ENCODE data around the gene BCAP29.
A peak's percentile ranks its signal among the peaks of the same experiment; 100 is the strongest.

The BCAP29 gene

DNA sequence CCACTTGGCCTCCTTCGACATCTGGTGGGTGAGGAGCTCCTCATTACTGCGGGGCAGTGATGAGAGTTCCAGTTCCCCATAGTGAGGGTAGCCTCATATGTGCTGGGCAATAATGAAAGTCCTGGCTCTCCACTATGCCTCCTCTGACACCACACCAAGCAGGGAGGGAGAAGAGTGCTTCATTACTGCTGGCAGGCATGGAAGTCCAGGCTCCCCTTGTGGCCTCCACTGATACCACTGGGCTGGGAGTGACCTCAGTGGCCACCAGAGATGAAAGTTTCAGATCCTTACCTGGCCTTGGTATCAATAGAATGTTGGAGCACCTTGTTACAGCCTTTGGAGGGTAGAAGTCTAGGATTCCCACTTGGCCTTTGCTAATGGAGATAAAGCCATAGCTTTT, 9.7 kb upstream of the BCAP29 start (continued):
- TF ChIP-seq, protein P1, sequence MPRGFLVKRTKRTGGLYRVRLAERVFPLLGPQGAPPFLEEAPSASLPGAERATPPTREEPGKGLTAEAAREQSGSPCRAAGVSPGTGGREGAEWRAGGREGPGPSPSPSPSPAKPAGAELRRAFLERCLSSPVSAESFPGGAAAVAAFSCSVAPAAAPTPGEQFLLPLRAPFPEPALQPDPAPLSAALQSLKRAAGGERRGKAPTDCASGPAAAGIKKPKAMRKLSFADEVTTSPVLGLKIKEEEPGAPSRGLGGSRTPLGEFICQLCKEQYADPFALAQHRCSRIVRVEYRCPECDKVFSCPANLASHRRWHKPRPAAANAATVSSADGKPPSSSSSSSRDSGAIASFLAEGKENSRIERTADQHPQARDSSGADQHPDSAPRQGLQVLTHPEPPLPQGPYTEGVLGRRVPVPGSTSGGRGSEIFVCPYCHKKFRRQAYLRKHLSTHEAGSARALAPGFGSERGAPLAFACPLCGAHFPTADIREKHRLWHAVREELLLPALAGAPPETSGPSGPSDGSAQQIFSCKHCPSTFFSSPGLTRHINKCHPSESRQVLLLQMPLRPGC (tag by site-specific recombination; IDR thresholded peaks at IDR 0.05) = no peak
- TF ChIP-seq ZNF350 (tag by site-specific recombination; IDR thresholded peaks at IDR 0.05) = no peak

- ChIA-PET CTCF (no interaction called here), POLR2A (interaction anchor here (0.6 kb wide), 1 partner anchor 38 kb away, joined by 3 read pairs; no protein-coding TSS in a partner anchor)
- Histone ChIP-seq H3K4me1 (ENCODE audit: control insufficient read depth, insufficient read depth, low read length) (no peaks in the 10 kb centered on the region), H3K36me3 (ENCODE audit: control insufficient read depth in 2 of 2, insufficient read depth in 1 of 2, low read length in 2 of 2) (peaks cover 4 to 27% of the 10 kb centered on the region in 2 experiments; a peak in 2 of 3 replicates), H3K4me3 (ENCODE audit: low read depth, low read length) (no peak overlapping the region), H3K9me3 (ENCODE audit: control insufficient read depth, insufficient read depth, low read depth, low read length) (no peaks in the 10 kb centered on the region), H3K27ac (ENCODE audit: extremely low read depth, low read depth, low read length) (no peak overlapping the region)
- no peak for TF ChIP-seq HOXC10 (CRISPR knock-in tag; IDR thresholded peaks at IDR 0.05)
- peak; percentile 51; the same call in 1 of the 2 replicates for TF ChIP-seq FEZF1 (tag by site-specific recombination; IDR thresholded peaks at IDR 0.05)
- peak; percentile 73 for TF ChIP-seq ZBTB17 (tag by site-specific recombination; IDR thresholded peaks at IDR 0.05)
These were observed 6.5 kb upstream of the BCAP29 start for GRCh38 chr7:107573537-107573936.

- POLR2A ChIA-PET = interaction anchor here (0.7 to 2.0 kb wide), 2 partner anchors 16 to 187 kb away, joined by 7 to 15 read pairs; partner anchors contain the start of genes COG5 and DUS4L
- H3K4me3 ChIP-seq (ENCODE audit: low read depth, low read length) = peak overlapping the region; percentile 77
- peak overlapping the region; percentile 73; the same call in 1 of the 2 replicates for H3K27ac ChIP-seq (ENCODE audit: extremely low read depth, low read depth, low read length)
- no peaks in the 10 kb centered on the region for H3K9me3 ChIP-seq (ENCODE audit: control insufficient read depth, insufficient read depth, low read depth, low read length)
- no peaks in the 10 kb centered on the region for H3K4me1 ChIP-seq (ENCODE audit: control insufficient read depth, insufficient read depth, low read length)
- H3K36me3 ChIP-seq (ENCODE audit: control insufficient read depth in 2 of 2, insufficient read depth in 1 of 2, low read length in 2 of 2) = peaks cover 0 to 8% of the 10 kb centered on the region in 2 experiments; a peak in 2 of 3 replicates
- CTCF ChIA-PET = interaction anchor here (0.6 kb wide), 1 partner anchor 13 kb away, joined by 3 read pairs; no protein-coding TSS in a partner anchor
- TF ChIP-seq ZNF148 (tag by site-specific recombination; IDR thresholded peaks at IDR 0.05; ENCODE audit: borderline replicate concordance) = no peak
- no peak for TF ChIP-seq MYNN (tag by site-specific recombination; IDR thresholded peaks at IDR 0.05; ENCODE audit: borderline replicate concordance)
- no peak for TF ChIP-seq ZNF169 (tag by site-specific recombination; IDR thresholded peaks at IDR 0.05)
- no peak for TF ChIP-seq ZNF121 (tag by site-specific recombination; IDR thresholded peaks at IDR 0.05)
- TF ChIP-seq ZNF416 (tag by site-specific recombination; IDR thresholded peaks at IDR 0.05) = no peak
- no peak for TF ChIP-seq SCRT2 (tag by site-specific recombination; IDR thresholded peaks at IDR 0.05)
- TF ChIP-seq ZNF214 (tag by site-specific recombination; IDR thresholded peaks at IDR 0.05; ENCODE audit: borderline replicate concordance) = no peak
- no peak for TF ChIP-seq ZNF394 (tag by site-specific recombination; IDR thresholded peaks at IDR 0.05; ENCODE audit: borderline replicate concordance)
- no peak for TF ChIP-seq ZNF843 (tag by site-specific recombination; IDR thresholded peaks at IDR 0.05)
These were observed 527 bp upstream of the BCAP29 start for GRCh38 chr7:107579554-107579884.

GRCh38 chr7:107580716-107581383, 804 bp downstream of the BCAP29 start:
- no peaks in the 10 kb centered on the region for H3K4me1 ChIP-seq (ENCODE audit: control insufficient read depth, insufficient read depth, low read length)
- peak overlapping the region; percentile 73; the same call in 1 of the 2 replicates for H3K27ac ChIP-seq (ENCODE audit: extremely low read depth, low read depth, low read length)
- peak overlapping the region; percentile 77 for H3K4me3 ChIP-seq (ENCODE audit: low read depth, low read length)
- H3K9me3 ChIP-seq (ENCODE audit: control insufficient read depth, insufficient read depth, low read depth, low read length) = no peaks in the 10 kb centered on the region
- POLR2A ChIA-PET = interaction anchor here (0.5 to 2.0 kb wide), 2 partner anchors 17 to 1296 kb away, joined by 3 to 15 read pairs; partner anchors contain the start of genes COG5, DUS4L and NAMPT
- peaks cover 0 to 14% of the 10 kb centered on the region in 2 experiments; a peak in 1 of 3 replicates for H3K36me3 ChIP-seq (ENCODE audit: control insufficient read depth in 2 of 2, insufficient read depth in 1 of 2, low read length in 2 of 2)
- CTCF ChIA-PET = interaction anchor here (0.6 kb wide), 1 partner anchor 11 kb away, joined by 3 read pairs; no protein-coding TSS in a partner anchor
- TF ChIP-seq ZNF341 (tag by site-specific recombination; IDR thresholded peaks at IDR 0.05; ENCODE audit: low read depth) = peak; percentile 5
- 0 out of 2 replicates have a peak, but pooled peaks have one; percentile 27 for TF ChIP-seq ZFP37 (tag by site-specific recombination; IDR thresholded peaks at IDR 0.05)
- 0 out of 2 replicates have a peak, but pooled peaks have one; percentile 27 for TF ChIP-seq ZXDB (tag by site-specific recombination; IDR thresholded peaks at IDR 0.05)
- TF ChIP-seq KLF7 (tag by site-specific recombination; IDR thresholded peaks at IDR 0.05; ENCODE audit: borderline replicate concordance) = no peak
- TF ChIP-seq ZNF501 (tag by site-specific recombination; IDR thresholded peaks at IDR 0.05) = 0 out of 2 replicates have a peak, but pooled peaks have one; percentile 46
- no peak for TF ChIP-seq ZNF280D (tag by site-specific recombination; IDR thresholded peaks at IDR 0.05)
- TF ChIP-seq, protein P2, sequence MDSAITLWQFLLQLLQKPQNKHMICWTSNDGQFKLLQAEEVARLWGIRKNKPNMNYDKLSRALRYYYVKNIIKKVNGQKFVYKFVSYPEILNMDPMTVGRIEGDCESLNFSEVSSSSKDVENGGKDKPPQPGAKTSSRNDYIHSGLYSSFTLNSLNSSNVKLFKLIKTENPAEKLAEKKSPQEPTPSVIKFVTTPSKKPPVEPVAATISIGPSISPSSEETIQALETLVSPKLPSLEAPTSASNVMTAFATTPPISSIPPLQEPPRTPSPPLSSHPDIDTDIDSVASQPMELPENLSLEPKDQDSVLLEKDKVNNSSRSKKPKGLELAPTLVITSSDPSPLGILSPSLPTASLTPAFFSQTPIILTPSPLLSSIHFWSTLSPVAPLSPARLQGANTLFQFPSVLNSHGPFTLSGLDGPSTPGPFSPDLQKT (IDR thresholded peaks at IDR 0.05; ENCODE audit: borderline replicate concordance, low read depth, low read length) = no peak

Data from HEK293 (cell line).